Transverse colon (tissue), 4 donors: ENCODE results near the gene GLS.

Experiments
- EP300 ChIP-seq: sonication (generic); formaldehyde crosslinking; IDR thresholded peaks from one replicate; pipeline ENCODE4 v1.6.1; 2017; ENCODE audit warnings: antibody characterized with exemption, low read depth
- POLR2A ChIP-seq: fragments of 450-650 bp; IDR thresholded peaks from one replicate; pipeline ENCODE4 v1.6.1; 2016; ENCODE audit warnings: antibody characterized with exemption, mild to moderate bottlenecking, moderate library complexity
- POLR2AphosphoS5 ChIP-seq, 3 donors: sonication (generic); formaldehyde crosslinking; IDR thresholded peaks; one replicate each; pipeline ENCODE4 v1.6.1; 2016; ENCODE audit warnings: antibody characterized with exemption in 3 of 3
- TF ChIP-seq, protein P1 (sequence below), 5 experiments: fragments of 200-600 bp in 3 of 5; fragments of 450-650 bp in 2 of 5; sonication (generic) in 3 of 5; IDR thresholded peaks; 1 replicate in 2 of 5; 2 replicates in 3 of 5; pipeline ENCODE4 v1.5.1; 2016 to 2017; ENCODE audit warnings: antibody characterized with exemption in 5 of 5, inconsistent platforms in 3 of 5, mild to moderate bottlenecking in 2 of 5, moderate library complexity in 1 of 5

DNA sequence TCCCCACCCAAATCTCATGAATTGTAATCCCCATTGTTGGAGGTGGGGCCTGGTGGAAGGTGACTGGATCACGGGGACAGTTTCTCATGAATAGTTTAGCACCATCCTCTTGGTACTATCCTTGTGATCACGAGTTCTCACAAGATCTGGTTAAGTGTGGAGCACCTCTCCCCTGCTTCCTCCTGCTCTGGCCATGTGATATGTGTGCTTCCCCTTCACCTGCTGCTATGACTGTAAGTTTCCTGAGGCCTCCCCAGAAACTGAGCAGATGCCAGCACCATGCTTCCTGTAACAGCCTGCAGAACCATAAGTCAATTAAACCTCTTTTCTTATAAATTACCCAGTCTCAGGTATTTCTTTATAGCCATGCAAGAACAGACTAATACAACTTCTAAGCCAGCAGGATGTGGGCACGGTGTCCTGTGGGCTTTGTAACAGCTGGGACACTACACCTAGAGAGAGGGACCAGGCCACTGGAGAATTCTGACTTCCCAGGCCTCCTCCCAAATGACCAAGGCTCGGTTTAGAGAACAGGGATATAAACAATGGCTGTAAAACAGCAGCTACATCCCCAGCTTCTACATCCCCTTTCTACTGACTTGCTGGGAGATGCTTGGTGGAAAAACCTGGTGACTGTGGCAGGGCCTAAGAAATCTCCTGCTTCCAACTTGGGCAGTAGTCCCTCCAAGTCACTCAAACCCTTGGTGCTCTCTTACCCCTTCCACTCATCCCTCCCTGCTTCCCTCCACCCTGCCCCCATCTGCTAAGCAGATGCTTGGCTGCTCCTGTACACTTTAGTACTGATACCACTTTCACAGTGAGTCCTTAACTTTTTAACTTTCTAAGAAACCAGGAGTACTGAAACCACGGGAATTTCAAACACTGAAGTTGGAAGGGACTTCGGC is 123.0 kb downstream of the GLS start:
- TF ChIP-seq EP300 = no peak
- TF ChIP-seq, protein P1, sequence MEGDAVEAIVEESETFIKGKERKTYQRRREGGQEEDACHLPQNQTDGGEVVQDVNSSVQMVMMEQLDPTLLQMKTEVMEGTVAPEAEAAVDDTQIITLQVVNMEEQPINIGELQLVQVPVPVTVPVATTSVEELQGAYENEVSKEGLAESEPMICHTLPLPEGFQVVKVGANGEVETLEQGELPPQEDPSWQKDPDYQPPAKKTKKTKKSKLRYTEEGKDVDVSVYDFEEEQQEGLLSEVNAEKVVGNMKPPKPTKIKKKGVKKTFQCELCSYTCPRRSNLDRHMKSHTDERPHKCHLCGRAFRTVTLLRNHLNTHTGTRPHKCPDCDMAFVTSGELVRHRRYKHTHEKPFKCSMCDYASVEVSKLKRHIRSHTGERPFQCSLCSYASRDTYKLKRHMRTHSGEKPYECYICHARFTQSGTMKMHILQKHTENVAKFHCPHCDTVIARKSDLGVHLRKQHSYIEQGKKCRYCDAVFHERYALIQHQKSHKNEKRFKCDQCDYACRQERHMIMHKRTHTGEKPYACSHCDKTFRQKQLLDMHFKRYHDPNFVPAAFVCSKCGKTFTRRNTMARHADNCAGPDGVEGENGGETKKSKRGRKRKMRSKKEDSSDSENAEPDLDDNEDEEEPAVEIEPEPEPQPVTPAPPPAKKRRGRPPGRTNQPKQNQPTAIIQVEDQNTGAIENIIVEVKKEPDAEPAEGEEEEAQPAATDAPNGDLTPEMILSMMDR (IDR thresholded peaks at IDR 0.05) = no peak
- no peak for TF ChIP-seq POLR2A
- TF ChIP-seq POLR2AphosphoS5 (IDR thresholded peaks at IDR 0.05) = no peak
